HG03571 (cell line): ENCODE data around the gene CRELD1.
"Not testable (repeated sequence)": the region's sequence is repeated elsewhere in the genome, so short reads cannot be mapped to it uniquely, and the experiment has no call there.

Experiments used
- ATAC-seq: cut with Tn5 transposase; IDR thresholded peaks from one replicate; pipeline ENCODE4 v1.9.1; 2021; ENCODE audit not compliant: unreplicated experiment

CRELD1 gene

GRCh38 chr3:9934235-9934621, 594 bp downstream of the CRELD1 start:
- no peak for ATAC-seq

GRCh38 chr3:9934993-9935392, 1.4 kb downstream of the CRELD1 start:
- ATAC-seq, result no peak

DNA sequence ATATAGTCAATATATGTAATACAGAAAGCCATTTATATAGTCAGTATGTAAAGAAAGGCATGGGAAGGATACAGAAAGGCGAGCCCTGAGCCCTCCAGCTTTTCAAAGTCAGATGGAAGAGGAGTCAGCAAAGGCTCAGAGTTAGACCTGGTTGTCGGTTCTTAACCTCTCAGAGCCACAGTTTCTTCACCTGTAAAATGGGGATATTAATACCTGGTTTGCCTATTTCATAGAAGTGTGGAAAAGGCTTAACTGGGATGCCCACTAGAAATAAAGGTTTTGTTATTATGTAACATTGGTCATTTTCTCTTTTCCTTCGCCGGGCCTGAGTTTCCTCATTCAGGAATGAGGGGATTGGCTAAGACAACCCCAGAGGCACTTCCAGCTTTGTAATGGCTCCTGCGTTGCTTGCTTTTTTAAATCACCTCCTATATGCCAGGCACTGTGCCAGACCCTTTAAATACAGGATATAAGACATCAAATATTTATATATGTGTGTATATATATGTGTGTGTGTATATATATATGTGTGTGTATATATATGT, 2.4 kb downstream of the CRELD1 start:
- ATAC-seq, result no peak

DNA sequence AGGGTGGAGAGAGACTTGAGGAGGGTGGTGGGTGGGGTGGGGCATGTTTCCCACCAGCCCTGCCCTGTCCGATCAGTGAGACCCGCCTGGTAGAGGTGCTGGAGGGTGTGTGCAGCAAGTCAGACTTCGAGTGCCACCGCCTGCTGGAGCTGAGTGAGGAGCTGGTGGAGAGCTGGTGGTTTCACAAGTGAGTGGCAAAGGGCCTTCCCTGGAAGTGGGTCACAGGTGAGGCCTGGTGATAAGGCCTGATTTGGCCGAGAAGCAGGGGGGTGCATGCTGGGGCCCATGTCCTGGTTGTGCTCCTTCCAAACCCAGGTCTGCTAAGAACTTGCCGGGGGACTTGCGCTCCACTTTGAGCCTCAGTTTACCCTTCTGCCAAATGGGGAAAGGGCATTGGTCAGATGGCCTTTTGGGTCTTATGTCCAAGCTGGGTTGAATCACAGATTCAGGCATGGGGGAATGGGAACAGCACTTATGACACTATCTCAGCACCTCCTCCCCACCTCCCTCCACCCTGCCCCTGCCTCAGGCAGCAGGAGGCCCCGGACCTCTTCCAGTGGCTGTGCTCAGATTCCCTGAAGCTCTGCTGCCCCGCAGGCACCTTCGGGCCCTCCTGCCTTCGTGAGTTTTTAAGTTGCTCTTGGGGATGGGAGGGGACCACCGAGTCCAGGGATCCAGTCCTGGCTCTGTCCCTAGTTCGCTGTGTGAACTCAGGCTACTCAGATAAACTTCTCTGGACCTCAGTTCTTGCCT, 4.0 kb downstream of the CRELD1 start:
- ATAC-seq, result no peak

DNA sequence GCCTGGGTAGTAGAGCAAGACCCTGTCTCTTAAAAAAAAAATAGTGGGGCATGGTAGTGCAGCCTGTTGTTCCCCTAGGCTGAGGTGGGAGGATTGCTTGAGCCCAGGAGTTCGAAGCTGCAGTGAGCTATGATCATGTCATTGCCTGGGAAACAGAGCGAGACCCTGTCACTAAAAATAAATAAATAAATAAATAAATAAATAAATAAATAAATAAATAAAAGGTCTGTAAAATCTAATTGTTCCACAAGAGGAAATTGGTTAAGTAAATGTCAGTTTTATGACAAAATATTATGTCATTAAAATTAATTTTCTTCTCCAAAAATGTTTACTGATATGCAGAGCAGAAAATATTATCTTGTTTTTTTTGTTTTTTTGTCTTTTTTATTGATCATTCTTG, 5.3 kb downstream of the CRELD1 start:
- no peak for ATAC-seq

- not testable (repeated sequence) for ATAC-seq
Measured at GRCh38 chr3:9939906-9940305, 6.3 kb downstream of the CRELD1 start.

- no peak for ATAC-seq
Measured at GRCh38 chr3:9940746-9941145, 7.1 kb downstream of the CRELD1 start.

- ATAC-seq, result no peak
Measured at GRCh38 chr3:9942164-9942563, 8.5 kb downstream of the CRELD1 start.

DNA sequence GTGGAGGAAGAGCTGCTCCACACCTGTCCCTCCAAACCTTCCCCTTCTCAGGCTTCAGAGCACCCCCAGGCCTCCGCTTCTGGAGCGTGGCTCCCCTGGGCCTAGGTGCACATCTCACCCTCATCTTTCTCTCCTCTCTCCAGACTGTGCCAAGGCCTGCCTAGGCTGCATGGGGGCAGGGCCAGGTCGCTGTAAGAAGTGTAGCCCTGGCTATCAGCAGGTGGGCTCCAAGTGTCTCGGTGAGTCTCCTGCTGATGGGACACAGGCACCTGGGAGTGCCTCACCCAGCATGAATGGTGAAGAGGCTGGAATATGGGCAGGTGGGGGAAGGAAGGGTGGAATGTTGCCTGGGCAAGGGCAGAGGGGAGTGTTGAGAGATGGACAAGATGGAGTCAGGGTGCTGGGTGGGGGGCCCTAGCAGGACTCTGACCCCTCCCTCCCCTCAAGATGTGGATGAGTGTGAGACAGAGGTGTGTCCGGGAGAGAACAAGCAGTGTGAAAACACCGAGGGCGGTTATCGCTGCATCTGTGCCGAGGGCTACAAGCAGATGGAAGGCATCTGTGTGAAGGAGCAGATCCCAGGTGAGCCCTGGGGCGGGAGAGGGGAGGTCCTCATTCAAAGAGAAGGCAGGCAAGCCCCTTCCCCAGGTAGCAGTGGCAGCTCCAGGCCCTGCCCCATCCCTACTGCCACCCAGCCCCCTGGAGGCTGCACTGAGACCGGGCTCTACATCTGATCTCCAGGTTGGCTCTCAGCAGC, 9.5 kb downstream of the CRELD1 start:
- no peak for ATAC-seq

DNA sequence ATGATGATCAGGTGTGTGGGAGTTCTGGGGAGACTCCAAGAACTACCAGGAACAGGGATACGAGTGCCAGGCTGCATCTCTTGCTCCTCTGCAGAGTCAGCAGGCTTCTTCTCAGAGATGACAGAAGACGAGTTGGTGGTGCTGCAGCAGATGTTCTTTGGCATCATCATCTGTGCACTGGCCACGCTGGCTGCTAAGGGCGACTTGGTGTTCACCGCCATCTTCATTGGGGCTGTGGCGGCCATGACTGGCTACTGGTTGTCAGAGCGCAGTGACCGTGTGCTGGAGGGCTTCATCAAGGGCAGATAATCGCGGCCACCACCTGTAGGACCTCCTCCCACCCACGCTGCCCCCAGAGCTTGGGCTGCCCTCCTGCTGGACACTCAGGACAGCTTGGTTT, 10.6 kb downstream of the CRELD1 start:
- ATAC-seq, result no peak

DNA sequence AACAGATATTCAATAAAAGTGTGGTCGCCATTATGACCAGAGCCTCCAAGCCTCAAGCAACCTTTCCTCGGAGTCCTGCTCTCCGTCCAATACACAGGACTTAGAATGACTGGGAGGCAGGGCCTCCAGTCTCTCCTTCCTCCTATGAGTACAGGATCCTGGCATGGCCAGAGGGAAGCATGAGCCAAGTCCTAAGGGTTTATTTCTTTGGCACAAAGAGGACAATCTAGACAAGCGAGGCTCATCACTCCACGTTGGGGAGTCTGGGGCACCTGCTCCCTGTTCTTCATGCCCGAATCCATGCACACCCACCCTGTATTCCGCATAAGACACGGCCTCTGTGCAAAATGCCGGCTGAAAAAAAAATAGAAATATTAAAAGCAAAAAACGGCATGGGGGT, 11.7 kb downstream of the CRELD1 start:
- no peak for ATAC-seq

GRCh38 chr3:9946112-9947024, 12.7 kb downstream of the CRELD1 start:
- no peak for ATAC-seq

DNA sequence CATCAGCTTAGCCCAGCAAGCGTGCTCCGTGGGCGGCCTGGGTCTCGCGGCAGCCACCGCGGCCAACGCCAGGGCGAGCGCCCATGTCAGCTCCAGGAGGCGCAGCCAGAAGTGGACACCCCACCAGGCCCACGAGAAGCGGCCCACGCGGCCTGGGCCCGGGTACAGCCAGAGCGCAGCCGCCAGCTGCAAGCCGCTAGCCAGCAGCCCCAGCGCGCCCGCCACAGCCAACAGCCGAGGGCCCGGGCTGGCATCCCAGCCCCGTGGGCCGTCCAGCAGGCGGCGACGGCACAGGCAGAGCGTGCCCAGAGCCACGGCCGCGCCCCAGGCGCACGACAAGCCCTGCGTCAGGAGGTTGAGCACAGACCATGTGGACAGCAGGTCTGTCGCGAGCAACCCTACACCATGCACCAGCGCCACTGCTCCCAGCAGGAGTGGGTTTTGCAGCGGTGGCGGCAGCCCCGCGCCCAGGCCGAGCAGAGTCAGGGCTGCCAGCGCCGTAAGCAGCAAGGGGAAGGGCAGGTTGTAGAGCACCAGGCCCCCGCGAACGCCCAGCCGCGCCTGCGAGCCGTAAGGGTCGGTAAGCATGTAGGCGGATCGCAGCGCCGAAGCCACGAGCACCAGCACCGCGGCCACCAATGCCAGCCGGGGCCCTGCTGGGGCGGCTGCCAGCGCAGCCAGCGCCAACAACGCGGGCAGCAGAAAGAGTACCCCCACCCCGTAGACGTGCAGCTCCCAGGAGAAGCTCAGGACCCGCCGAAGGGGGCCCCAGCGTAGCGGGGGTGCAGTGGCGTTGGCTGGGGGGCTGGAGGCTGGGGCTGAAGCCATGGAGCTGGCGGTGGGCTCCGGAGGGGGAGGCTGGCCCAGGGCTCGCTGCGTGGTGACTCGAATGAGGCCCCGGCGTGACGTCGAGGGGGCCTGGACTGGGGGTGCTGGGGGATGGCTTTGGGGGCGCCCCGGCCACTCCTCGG, 13.7 kb downstream of the CRELD1 start:
- ATAC-seq, result no peak

DNA sequence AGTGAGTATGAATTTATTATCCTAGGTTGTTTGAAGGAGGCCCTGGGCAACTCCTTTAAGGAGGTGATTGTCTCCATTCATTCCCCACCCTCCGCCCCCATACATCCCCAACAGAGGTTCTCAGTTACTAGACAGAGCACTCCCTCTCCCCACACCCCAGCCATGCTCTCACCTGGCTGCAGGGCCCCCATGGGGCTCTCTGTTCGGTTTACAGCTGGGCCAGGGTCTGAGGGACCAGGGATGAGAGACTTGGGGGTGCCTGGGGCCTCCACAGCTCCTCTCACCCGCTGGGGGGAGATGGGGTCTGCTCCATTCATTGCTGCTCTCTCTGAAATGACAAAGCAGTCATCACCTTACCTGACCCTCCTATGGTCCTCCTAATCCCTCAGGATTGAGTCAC, 15.0 kb downstream of the CRELD1 start:
- no peak for ATAC-seq

- no peak for ATAC-seq
Measured at GRCh38 chr3:9949115-9949514, 15.5 kb downstream of the CRELD1 start.

GRCh38 chr3:9949626-9950025, 16.0 kb downstream of the CRELD1 start:
- ATAC-seq, result no peak

DNA sequence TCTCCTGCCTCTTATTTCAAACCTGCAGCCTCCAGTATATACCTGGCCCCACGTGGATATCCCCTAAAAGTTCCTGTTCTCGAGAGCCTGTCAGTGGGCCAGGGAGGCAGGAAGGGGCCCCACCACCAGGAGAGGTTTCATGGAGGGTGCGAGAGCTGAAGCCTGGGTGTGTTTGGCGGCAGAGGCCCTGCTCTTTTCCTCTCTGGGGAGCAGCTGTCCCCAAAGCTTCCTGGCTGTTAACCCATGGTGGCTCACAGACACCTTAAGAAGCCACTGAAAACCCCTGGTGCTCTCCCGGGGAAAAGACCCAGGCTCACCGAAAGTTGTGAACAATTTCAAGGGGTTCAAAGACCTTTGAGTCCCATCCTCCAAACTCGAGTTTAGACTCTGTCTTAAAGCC, 17.5 kb downstream of the CRELD1 start:
- ATAC-seq, result peak; percentile 41

GRCh38 chr3:9951598-9951961, 17.9 kb downstream of the CRELD1 start:
- ATAC-seq, result no peak

GRCh38 chr3:9951962-9952805, 18.6 kb downstream of the CRELD1 start, which contains the start of gene PRRT3:
Gene PRRT3 (minus strand): TSS chr3:9952408. CDS start chr3:9950115, 2,293 bp downstream.
- ATAC-seq, result no peak
